K562 (cell line): ENCODE results near the gene SPPL2C. TPM values are rescaled to one million over a fixed set of nuclear protein-coding genes. Genes with fewer than 3 reads are reported as not detected.

Experiments used
- ATAC-seq: fragments of 200-7000 bp; cut with Tn5 transposase; 3 replicates; pipeline ENCODE4 v1.9.1; 2020; ENCODE audit warnings: moderate library complexity
- BruUV-seq: library from RNA; stranded (reverse); fragments of 400-500 nt; replicated peaks from 2 replicates; lab custom pipeline; 2021; lab: Mats Ljungman, UMichigan
- CTCF ChIA-PET: fragments of 300-600 bp; formaldehyde crosslinking; extraction: SDS; loops from one replicate; lab custom pipeline; 2021; ENCODE audit warnings: low intra/inter-chr PET ratio; lab: Yijun Ruan, JAX
- POLR2A ChIA-PET: fragments of 300-600, 350-650 bp; sonication (Branson Sonifier 250); formaldehyde crosslinking; extraction: SDS; loops from one replicate; lab custom pipeline; 2021; ENCODE audit warnings: antibody characterized with exemption, inconsistent platforms; lab: Yijun Ruan, JAX
- DNase-seq, 4 experiments: peaks; one replicate each; pipeline versions ENCODE4 v3.0.0 to v3.0.0-alpha.2; 2011 to 2018; ENCODE audit warnings: low spot score in 3 of 4, mixed read lengths in 3 of 4; ENCODE audit errors: extremely low read depth in 1 of 4
- FAIRE-seq: peaks from 2 replicates; lab custom pipeline; 2011; peaks lifted over from hg19 to GRCh38; lab: Jason Lieb, UNC
- H2AFZ ChIP-seq: 2 replicates; pipeline ENCODE4 v1.6.0; 2011; ENCODE audit warnings: low read depth, low read length, control low read depth, inconsistent platforms
- H3K27ac ChIP-seq: fragments of 200-600 bp; 3 replicates; pipeline ENCODE4 v1.8.0; 2011; ENCODE audit warnings: low read depth, mild to moderate bottlenecking, control low read depth, inconsistent platforms, low read length, moderate library complexity, mixed read lengths; ENCODE audit errors: extremely low read depth
- H3K27me3 ChIP-seq, 2 experiments: fragments of 300-600 bp in 1 of 2; 2 replicates in 1 of 2; 3 replicates in 1 of 2; pipeline versions ENCODE4 v1.6.0 to v1.8.0; 2011; ENCODE audit warnings: inconsistent platforms in 2 of 2, low read length in 2 of 2, mild to moderate bottlenecking in 1 of 2, mixed read lengths in 1 of 2, moderate library complexity in 1 of 2; ENCODE audit not compliant: control insufficient read depth in 2 of 2, insufficient read depth in 2 of 2
- H3K36me3 ChIP-seq: fragments of 300-600 bp; 3 replicates; pipeline ENCODE4 v1.8.0; 2011; ENCODE audit warnings: mild to moderate bottlenecking, low read length, inconsistent platforms; ENCODE audit not compliant: control insufficient read depth, insufficient read depth
- H3K4me1 ChIP-seq, 2 experiments: fragments of 200-600 bp in 1 of 2; replicated peaks in 1 of 2; 2 replicates in 1 of 2; 3 replicates in 1 of 2; pipeline versions ENCODE4 v1.5.1 to v1.8.0; 2011; ENCODE audit warnings: inconsistent platforms in 2 of 2, low read length in 2 of 2, mild to moderate bottlenecking in 1 of 2, mixed read lengths in 1 of 2, moderate library complexity in 1 of 2; ENCODE audit not compliant: control insufficient read depth in 2 of 2, insufficient read depth in 2 of 2
- H3K4me2 ChIP-seq: 2 replicates; pipeline ENCODE4 v1.6.1; 2011; ENCODE audit warnings: low read length, control low read depth, inconsistent platforms, mixed read lengths; ENCODE audit not compliant: insufficient read depth
- H3K4me3 ChIP-seq: fragments of 200-600 bp; sonication (generic), shearing (Covaris generic); 2 replicates; pipeline ENCODE4 v1.5.1; 2016; ENCODE audit warnings: control low read depth, inconsistent platforms
- H3K79me2 ChIP-seq: fragments of 200-600 bp; 3 replicates; pipeline ENCODE4 v1.8.0; 2011; ENCODE audit warnings: low read length, inconsistent platforms; ENCODE audit not compliant: control insufficient read depth, insufficient read depth
- H3K9ac ChIP-seq, 2 experiments: 2 replicates each; pipeline versions ENCODE4 v1.6.0 to v1.6.1; 2011; ENCODE audit warnings: low read depth in 2 of 2, low read length in 2 of 2, control low read depth in 1 of 2, inconsistent platforms in 1 of 2, mild to moderate bottlenecking in 1 of 2, mixed read lengths in 1 of 2; ENCODE audit not compliant: insufficient read depth in 1 of 2
- H3K9me1 ChIP-seq: one replicate; pipeline ENCODE4 v1.6.0; 2011; ENCODE audit warnings: inconsistent platforms, mild to moderate bottlenecking, low read length, moderate library complexity; ENCODE audit not compliant: control insufficient read depth, insufficient read depth
- H3K9me3 ChIP-seq: replicated peaks from 2 replicates; pipeline ENCODE4 v1.5.1; 2011; ENCODE audit warnings: low read depth, low read length, inconsistent platforms; ENCODE audit not compliant: control insufficient read depth, insufficient read depth
- H4K20me1 ChIP-seq: replicated peaks from 2 replicates; pipeline ENCODE4 v1.6.1; 2011; ENCODE audit warnings: low read length, inconsistent platforms, mixed read lengths; ENCODE audit not compliant: control insufficient read depth, insufficient read depth
- BRCA1 ChIP-seq, 2 experiments: fragments of 450-650 bp in 1 of 2; sonication (generic) in 1 of 2; formaldehyde crosslinking in 1 of 2; IDR thresholded peaks; 2 replicates each; pipeline versions ENCODE4 v1.5.0 to v1.6.1; 2017 to 2020; ENCODE audit warnings: mild to moderate bottlenecking in 1 of 2, missing genetic modification reagents in 1 of 2
- CXXC5 ChIP-seq: fragments of 250-450 bp; sonication (Bioruptor Pico); IDR thresholded peaks from 2 replicates; pipeline ENCODE4 v1.8.0; 2022; ENCODE audit warnings: inconsistent platforms, mild to moderate bottlenecking, moderate library complexity
- ELF1 ChIP-seq: fragments of 200-800 bp; sonication (Bioruptor generic); IDR thresholded peaks from 2 replicates; pipeline ENCODE4 v1.6.1; 2016; ENCODE audit warnings: missing genetic modification characterization, missing compliant biosample characterization
- EZH2 ChIP-seq: IDR thresholded peaks from 2 replicates; pipeline ENCODE4 v1.6.1; 2012; ENCODE audit warnings: low read depth, mild to moderate bottlenecking, inconsistent platforms, low read length, borderline replicate concordance
- JUN ChIP-seq, 2 experiments: sonication (generic) in 1 of 2; formaldehyde crosslinking in 1 of 2; IDR thresholded peaks; 2 replicates each; pipeline versions ENCODE4 v1.6.1 to v1.8.0; 2012 to 2022; ENCODE audit warnings: borderline replicate concordance in 2 of 2, mild to moderate bottlenecking in 2 of 2, improper control_type of control experiment in 1 of 2, low read depth in 1 of 2, low read length in 1 of 2, missing genetic modification reagents in 1 of 2
- RBM39 ChIP-seq: fragments of 200-400 bp; formaldehyde crosslinking; optimal IDR thresholded peaks from 2 replicates; pipeline ENCODE3; 2018; ENCODE audit warnings: low read depth, low read length
- STAT5B ChIP-seq: fragments of 250-450 bp; sonication (Bioruptor Pico); IDR thresholded peaks from 2 replicates; pipeline ENCODE4 v1.8.0; 2021; ENCODE audit warnings: mild to moderate bottlenecking, inconsistent platforms
- TAL1 ChIP-seq: fragments of 450-650 bp; IDR thresholded peaks from 2 replicates; pipeline ENCODE4 v1.6.1; 2016; ENCODE audit warnings: mild to moderate bottlenecking
- ZNF79 ChIP-seq: fragments of 250-450 bp; sonication (Bioruptor Pico); IDR thresholded peaks from 2 replicates; pipeline ENCODE4 v1.4.0; 2020; ENCODE audit warnings: low read depth, mild to moderate bottlenecking, moderate library complexity
- WGBS: fragments of 100-300 bp; shearing (Covaris generic); methylation state at CpG from one replicate; pipeline ENCODE4 v1.1.6; 2016; ENCODE audit warnings: low coverage, mixed read lengths; ENCODE audit not compliant: insufficient coverage; ENCODE audit errors: missing lambda C conversion rate; 5-methylcytosine and 5-hydroxymethylcytosine counted together
- in situ Hi-C: fragments of 300-500 bp; cut with MboI; formaldehyde crosslinking; loops from 4 replicates; pipeline ENCODE4 v1.15.0; 2018; ENCODE audit warnings: inconsistent platforms, mixed read lengths
- intact Hi-C: fragments of 100-400 bp; cut with micrococcal nuclease; formaldehyde crosslinking; loops from 2 replicates; pipeline ENCODE4 v1.14.2; 2022
- polyA plus RNA-seq, 8 experiments: library from polyadenylated mRNA; depleted of rRNA in 4 of 8; stranded (reverse) in 5 of 8; unstranded in 3 of 8; fragments of >200 nt; fragmentation: Nextera tagmentation in 2 of 8; fragmentation: Illumina TruSeq in 1 of 8; extraction: Ambion mirVana in 2 of 8; extraction: Trizol in 1 of 8; gene quantifications; 2 replicates each; pipeline versions ENCODE4 v1.2.1 to v1.2.3, GENCODE V29; 2011 to 2014; ENCODE audit warnings: inconsistent platforms in 1 of 8, missing spikeins in 1 of 8
- total RNA-seq, 7 experiments: library from RNA; depleted of rRNA in 6 of 7; stranded (reverse); fragments of >200 nt in 6 of 7; fragmentation: Illumina TruSeq in 2 of 7; extraction: Trizol in 2 of 7; gene quantifications; 2 replicates each; pipeline versions ENCODE4 v1.2.1 to v1.2.3, GENCODE V29; 2011 to 2021; ENCODE audit warnings: low replicate concordance in 1 of 7

SPPL2C gene
- total and polyA plus RNA-seq, 9 of the 15 experiments (the other 6 are each of a cell fraction or from before 2014, with no cell fraction given) = not detected

GRCh38 chr17:45800816-45801215 lies 43.9 kb upstream of the SPPL2C start:
- no peak overlapping the region for H3K27ac ChIP-seq
- intact Hi-C loops = no loop called here
- no peaks in the 10 kb centered on the region for H3K79me2 ChIP-seq
- H3K9me1 ChIP-seq = no peaks in the 10 kb centered on the region
- ATAC-seq (no peak), DNase-seq (no peak), FAIRE-seq (no peak)
- BruUV-seq = no TSS peak
- no peak overlapping the region for H3K9ac ChIP-seq
- H2AFZ ChIP-seq = no peak overlapping the region
- peaks cover 45 to 91% of the 10 kb centered on the region in 2 experiments for H3K27me3 ChIP-seq
- WGBS = 0% methylated on average over 2 of the region's 2 CpGs
- H3K4me2 ChIP-seq = no peak overlapping the region
- POLR2A ChIA-PET = no interaction called here
- in situ Hi-C loops = no loop called here
- H3K9me3 ChIP-seq = no peaks in the 10 kb centered on the region
- peaks cover 12% of the 10 kb centered on the region for H4K20me1 ChIP-seq
- H3K4me3 ChIP-seq = no peak overlapping the region
- no peaks in the 10 kb centered on the region for H3K36me3 ChIP-seq
- TF ChIP-seq ELF1 (tag) = no peak
- TF ChIP-seq BRCA1 (IDR thresholded peaks at IDR 0.05) = no peak
- TF ChIP-seq BRCA1 (CRISPR knock-in tag; IDR thresholded peaks at IDR 0.05) = no peak
- TF ChIP-seq EZH2 = no peak
- no peak for TF ChIP-seq RBM39
- TF ChIP-seq CXXC5 (CRISPR knock-in tag) = no peak
- TF ChIP-seq, all 486 proteins: peak for 0
- CTCF ChIA-PET = no interaction called here
- H3K4me1 ChIP-seq = no peaks in the 10 kb centered on the region

GRCh38 chr17:45801421-45801820 lies 43.3 kb upstream of the SPPL2C start:
- no peaks in the 10 kb centered on the region for H3K79me2 ChIP-seq
- BruUV-seq = no TSS peak
- H3K4me2 ChIP-seq = no peak overlapping the region
- ChIA-PET CTCF (no interaction called here), POLR2A (no interaction called here)
- TF ChIP-seq TAL1 = no peak
- no peak for TF ChIP-seq ZNF79 (CRISPR knock-in tag)
- TF ChIP-seq STAT5B (CRISPR knock-in tag) = no peak
- no peak for TF ChIP-seq JUN (IDR thresholded peaks at IDR 0.05; ENCODE audit: borderline replicate concordance, low read depth, low read length)
- TF ChIP-seq JUN (CRISPR knock-in tag; IDR thresholded peaks at IDR 0.05; ENCODE audit: borderline replicate concordance) = no peak
- H3K4me1 ChIP-seq = no peaks in the 10 kb centered on the region
- peaks cover 8% of the 10 kb centered on the region for H4K20me1 ChIP-seq
- no peak for FAIRE-seq
- no peak overlapping the region for H2AFZ ChIP-seq
- H3K27me3 ChIP-seq = peaks cover 41 to 91% of the 10 kb centered on the region in 2 experiments
- H3K9me3 ChIP-seq = no peaks in the 10 kb centered on the region
- H3K9ac ChIP-seq = no peak overlapping the region
- no peak overlapping the region for H3K27ac ChIP-seq
- in situ Hi-C loops (no loop called here), intact Hi-C loops (no loop called here)
- WGBS = 9% methylated on average over 8 of the region's 8 CpGs
- no peak for DNase-seq
- no peak overlapping the region for H3K4me3 ChIP-seq
- no peaks in the 10 kb centered on the region for H3K36me3 ChIP-seq
- H3K9me1 ChIP-seq = no peaks in the 10 kb centered on the region
- no peak for ATAC-seq
